Right forelimb (tissue), 1 donor: Measurements from ENCODE around the gene ASTL.
A peak's percentile ranks its signal among the peaks of the same experiment; 100 is the strongest.

Experiments
- DNase-seq: peaks from one replicate; pipeline ENCODE4 v3.0.0-alpha.2; 2018

Gene ASTL

GRCh38 chr2:96111257-96111640 is 27.1 kb downstream of the ASTL start:
- DNase-seq: no peak

GRCh38 chr2:96110621-96111256 is 27.6 kb downstream of the ASTL start:
- no peak for DNase-seq

GRCh38 chr2:96109931-96110511 is 28.3 kb downstream of the ASTL start:
- no peak for DNase-seq

DNA sequence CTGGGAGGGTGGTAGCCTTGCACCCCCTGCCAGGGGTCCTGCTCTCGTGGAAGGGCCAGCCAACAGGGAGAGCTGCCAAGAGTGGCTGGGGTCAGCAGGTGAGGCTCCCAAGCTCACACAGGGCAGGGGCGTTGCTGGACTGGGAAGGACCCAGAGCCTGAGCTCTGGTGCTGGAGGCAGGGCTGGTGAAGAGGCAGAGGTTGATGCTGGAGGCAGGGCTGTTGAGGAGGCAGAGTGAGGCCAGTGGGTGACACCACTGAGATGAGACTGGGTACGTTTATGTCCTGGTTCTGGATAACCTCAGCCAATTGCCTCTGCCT is 29.0 kb downstream of the ASTL start:
- DNase-seq: no peak

- DNase-seq: peak; percentile 73
These were observed 29.6 kb downstream of the ASTL start for GRCh38 chr2:96108541-96109360.

- no peak for DNase-seq
These were observed 30.2 kb downstream of the ASTL start for GRCh38 chr2:96108151-96108540.

DNA sequence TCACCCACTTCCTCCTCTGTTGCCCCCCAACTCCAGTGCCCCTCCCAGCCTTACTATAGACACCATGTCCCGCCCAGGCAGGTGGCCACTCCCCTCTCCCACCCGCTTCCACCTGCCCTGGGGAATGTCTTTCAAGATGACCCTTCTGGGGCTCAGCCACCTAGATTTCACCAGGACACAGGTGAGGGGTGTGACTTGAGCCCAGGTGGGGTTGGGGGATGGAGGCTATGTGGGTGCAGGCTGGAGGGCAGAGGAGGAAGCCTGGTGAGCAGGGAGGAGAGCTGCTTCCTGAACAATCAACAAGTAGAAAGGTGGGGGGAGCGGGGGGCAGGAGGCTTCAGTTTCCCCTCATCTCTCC is 30.6 kb downstream of the ASTL start:
- DNase-seq: no peak

DNA sequence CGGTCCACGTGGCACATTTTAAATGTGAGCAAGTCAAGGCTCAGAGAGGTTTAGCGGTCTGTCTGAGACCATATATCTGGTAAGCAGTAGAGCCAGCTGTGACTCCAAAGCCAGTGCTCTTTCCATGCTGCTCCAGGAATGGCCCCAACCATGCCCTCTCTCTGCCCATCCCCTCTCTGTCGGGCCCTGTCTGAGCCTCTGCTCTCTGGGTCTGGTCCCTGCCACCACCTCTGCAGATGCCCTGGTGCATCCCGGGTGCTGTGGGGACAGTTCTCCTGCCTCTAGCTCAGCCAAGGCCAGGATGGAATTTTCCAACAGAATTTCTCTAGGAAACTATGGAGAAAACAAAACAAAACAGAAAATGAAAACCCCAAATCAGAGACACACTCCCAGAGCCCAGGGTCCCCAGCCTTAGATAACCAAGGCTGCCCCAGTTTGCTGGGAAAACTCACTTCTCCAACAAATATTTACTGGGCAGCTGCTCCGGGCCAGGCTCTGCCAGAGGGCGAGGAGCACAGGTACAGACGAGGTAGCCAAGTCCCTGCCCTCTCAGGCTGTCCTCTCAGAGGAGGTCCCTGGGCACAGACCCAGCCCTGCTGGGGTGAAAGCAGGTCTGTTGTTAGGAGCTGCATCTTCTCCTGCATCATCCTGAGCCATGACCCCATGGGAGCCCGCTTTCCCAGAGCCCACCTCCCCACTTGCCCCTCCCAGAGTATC is 31.2 kb downstream of the ASTL start:
- no peak for DNase-seq

GRCh38 chr2:96105994-96106715 is 32.1 kb downstream of the ASTL start:
- no peak for DNase-seq

DNA sequence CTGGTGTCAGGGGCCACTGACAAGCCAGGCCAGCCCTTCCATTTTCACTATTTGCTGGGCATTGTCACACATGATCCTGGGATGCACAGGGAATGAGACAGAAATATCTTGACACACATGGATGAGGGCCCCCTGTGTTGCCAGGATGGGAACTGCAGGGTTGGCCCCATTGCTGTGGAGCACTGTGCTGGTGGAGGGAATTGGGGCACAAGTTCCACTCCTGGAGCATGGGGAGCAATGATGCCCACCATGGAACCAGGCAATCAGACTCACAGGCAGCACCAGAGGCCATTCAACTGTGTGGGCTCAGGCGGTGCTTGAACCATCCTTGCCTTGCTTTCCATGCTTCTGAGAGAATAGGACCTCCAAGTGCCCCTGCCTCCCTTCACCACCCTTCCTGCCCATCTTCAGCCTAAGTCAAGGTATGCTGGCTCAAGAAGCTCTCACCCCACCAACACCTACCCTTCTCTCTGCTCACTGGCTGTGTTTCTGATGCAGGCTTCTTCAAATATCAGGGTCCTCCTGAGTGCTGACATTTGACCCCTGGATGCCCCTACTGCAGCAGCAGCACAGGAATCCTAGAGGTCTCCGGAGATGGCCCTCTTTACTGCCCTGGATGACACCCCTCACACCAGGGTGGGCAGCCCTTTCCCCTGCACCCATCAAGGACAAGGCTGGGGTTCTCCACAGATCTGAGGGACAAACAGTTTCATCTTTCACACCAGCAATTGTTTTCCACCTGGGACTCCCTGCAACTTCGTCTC is 33.0 kb downstream of the ASTL start:
- no peak for DNase-seq

- no peak for DNase-seq
These were observed 33.8 kb downstream of the ASTL start for GRCh38 chr2:96104487-96104861.

DNA sequence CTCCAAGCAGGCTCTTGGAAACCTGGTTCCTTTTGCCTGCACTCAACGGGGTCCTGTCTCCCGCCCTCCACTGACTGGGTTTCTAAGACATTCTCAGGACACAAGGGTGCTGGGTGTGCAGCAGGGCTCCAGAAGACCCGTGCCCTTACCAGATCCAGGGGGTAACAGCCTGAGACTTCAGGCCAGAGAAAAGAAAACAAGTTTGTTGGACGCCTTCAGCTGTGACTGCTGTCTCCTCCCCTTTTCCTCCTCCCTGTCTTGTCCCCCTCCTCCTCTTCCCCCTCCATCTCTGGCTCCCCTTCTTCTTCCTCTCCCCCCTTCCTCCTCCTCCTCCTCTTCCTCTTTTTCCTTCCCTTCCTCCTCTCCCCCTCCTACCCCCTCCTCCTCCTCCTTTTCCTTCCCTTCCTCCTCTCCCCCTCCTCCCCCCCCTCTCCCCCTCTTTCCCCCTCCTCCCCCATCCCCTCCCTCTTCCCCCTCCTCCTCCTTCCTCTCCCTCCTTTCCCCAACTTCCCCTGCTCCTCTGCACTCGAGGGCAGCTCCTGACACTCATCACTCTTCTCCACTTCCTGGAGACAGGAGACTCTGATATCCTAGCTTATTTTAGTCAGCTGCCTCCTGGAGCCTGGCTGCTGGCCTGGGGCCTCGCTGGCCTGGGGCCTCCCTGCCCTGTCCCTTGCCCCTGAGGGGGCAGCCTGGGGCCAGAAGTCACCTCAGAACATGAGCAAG is 34.4 kb downstream of the ASTL start:
- DNase-seq: no peak

- no peak for DNase-seq
These were observed 35.1 kb downstream of the ASTL start for GRCh38 chr2:96103187-96103601.

GRCh38 chr2:96102596-96103186 is 35.6 kb downstream of the ASTL start:
- no peak for DNase-seq

- no peak for DNase-seq
These were observed 37.4 kb downstream of the ASTL start for GRCh38 chr2:96100893-96101304.

- peak; percentile 39 for DNase-seq
These were observed 38.2 kb downstream of the ASTL start for GRCh38 chr2:96099861-96100798.

- DNase-seq: peak; percentile 43
These were observed 39.3 kb downstream of the ASTL start for GRCh38 chr2:96098900-96099590.

GRCh38 chr2:96097951-96098823 is 40.1 kb downstream of the ASTL start:
- peak; percentile 21 for DNase-seq
